Loucy (cell line): ENCODE data around the gene KIF26A.

Experiments
- CTCF ChIP-seq: fragments of 200-600 bp; sonication (generic); conservative IDR thresholded peaks from 2 replicates; pipeline ENCODE4 v1.5.1; 2014; ENCODE audit warnings: mild to moderate bottlenecking, antibody characterized with exemption, low read length
- EZH2phosphoT487 ChIP-seq: fragments of 200-600 bp; IDR thresholded peaks from 2 replicates; pipeline ENCODE4 v1.6.1; 2018; ENCODE audit warnings: antibody characterized with exemption, mild to moderate bottlenecking, moderate library complexity, borderline replicate concordance

GRCh38 chr14:104104076-104104901, 34.1 kb upstream of the KIF26A start:
- TF ChIP-seq CTCF (no peak), EZH2phosphoT487 (no peak)
